ENCODE results near the gene VEZT.

The VEZT gene

DNA sequence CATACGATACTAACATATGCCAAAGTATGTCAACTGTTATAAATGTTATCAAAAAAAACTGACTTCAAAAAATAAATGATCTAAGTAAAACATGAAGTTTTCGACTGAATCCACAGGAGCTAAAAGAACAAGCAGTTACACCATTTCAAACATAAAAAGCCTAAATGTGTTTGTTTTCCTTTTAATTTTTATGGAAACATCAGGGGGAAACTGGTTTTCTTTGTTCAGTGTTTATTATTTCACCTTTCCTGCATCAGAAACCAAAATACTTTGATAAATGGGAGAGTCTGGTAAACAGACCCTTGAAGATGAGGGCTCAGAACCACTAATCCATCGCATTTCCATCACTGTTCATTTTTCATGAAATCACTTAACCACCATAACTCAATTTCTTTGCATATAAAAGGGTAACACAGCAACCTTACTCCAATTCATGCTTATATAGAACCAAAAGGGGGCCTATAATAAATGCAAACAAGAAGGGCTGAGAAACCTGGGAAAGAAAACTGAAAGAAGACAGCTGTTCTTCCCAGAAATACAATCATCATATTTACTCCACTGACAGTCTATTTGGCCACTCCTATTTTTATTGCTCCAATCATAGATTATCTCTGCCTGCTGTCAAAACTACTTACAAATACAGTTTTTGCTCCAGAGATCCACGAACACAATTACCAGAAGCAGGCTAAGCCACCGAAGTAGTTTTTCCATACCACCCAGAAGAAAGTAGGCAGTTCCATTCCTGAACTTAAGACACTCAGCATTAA lies 17.3 kb upstream of the VEZT start:
- FAIRE-seq = no peak

DNA sequence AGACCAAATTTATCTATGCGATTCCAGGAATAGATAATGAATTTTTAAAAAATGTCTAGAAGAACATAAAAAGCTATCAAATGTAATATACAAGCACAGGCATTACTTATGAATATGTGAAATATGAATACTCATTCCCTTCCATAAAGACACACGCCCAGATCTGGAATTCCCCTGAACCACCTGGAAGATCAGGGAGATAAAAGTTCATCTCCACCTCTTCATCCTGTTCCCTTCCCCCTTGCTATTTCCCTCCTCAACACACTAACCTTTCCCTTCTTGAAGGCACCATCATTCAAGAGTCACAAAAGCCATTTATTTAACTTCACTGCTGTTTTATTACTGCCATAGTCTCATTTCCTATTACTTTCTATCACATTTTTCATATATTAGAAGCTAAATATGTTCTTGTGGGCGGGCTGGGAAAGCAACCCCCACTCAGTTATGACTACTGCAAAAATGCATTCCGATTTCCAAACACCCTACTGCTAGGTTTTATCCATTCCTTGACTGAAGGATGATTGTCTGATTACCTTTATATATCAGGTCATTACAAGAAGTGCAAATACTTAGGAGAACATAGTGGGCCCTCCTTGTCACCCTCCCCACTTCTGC lies 16.4 kb upstream of the VEZT start:
- no peak for FAIRE-seq

DNA sequence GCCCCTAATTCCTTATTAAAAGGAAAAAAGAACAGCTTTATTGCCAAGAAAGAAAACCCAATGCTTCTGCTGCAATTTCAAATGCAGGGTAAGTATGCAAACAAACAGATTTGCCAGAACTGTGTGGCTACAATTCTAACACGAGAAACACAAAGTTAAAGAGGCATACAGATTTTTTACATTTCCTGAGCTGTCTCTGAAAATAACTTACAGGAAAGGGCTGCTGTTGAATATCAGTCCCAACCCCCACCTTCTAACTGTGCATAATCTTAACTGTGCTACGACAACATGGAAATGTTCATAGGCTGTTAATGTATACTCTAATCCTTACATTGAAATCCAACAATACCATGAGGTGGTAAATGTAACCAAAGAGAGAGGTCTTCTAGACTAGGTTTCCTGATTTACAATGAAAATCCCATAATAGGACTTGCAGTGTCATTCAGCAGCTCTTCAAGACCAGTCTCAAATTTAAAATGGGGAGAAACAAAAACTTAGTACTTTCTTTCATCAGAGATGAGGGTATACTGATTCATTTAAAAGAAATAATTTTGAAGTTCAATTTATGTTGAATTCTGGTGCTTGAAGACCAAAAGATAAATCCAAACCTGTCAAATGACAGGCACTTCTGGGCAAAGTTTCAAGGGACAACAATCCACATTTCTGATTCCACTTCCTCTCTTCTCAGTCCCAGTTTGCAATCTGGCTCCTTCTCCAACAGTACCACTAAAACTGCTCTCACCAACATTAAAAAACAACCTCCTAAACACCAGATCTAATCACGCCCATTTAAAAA lies 14.7 kb upstream of the VEZT start:
- no peak for FAIRE-seq

DNA sequence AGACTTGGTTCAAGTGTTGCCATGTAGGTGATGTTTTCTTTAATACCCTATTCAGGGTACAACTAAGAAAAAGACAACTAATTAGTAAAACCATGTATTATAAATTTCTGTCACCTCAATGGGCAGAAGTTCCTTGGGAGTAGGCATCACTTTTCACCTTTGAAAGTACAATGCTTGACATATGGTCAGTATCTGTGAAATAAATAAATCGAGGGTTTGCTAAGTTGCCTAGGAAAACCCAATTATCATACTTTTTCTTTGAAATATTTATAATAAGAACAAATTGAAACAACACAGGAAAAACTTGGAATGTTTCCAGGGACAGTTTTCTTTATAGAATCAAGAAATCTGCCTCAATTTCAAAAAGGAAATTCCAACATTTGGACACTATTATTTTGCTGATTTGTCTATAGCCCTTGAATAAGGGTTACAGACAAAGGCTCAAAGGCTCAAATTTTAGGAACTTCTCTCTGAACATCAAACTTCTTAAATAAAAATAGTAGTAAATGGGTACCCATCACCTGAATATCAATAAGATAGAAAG lies 14.0 kb upstream of the VEZT start:
- FAIRE-seq = no peak

DNA sequence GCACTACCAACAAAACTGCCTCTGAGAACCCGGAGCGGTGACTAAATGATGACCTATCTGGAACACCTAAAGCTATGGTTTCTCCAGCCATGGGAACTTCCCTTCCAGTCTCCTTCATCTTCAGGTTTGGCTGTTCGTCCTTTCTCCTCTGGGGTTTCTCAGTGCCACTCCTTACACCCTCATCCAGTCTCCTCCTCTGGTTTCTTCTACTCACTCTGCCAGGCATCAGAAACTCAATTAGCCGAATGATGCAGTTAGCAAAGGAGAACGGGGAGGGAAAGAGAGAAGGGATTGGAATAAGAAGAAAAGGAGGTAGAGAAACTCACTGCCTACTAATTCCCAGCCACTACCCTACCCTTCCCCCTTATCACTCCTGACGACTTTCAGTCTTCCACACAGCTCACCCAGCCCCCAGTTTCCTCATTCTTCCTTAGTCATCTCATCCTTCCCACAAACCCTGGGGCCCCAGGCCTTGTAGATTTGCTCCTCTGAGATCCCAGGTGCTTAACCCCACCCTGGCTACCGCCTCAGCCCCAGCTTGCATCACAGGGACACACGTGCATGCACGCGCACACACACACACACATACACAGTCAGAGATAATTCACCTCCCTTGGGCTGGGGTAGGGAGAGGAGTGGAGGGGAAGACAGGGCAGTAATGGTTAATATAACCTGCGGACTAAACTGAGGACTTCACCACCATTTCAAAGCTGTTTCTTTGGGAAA lies 13.3 kb upstream of the VEZT start:
- FAIRE-seq = no peak

DNA sequence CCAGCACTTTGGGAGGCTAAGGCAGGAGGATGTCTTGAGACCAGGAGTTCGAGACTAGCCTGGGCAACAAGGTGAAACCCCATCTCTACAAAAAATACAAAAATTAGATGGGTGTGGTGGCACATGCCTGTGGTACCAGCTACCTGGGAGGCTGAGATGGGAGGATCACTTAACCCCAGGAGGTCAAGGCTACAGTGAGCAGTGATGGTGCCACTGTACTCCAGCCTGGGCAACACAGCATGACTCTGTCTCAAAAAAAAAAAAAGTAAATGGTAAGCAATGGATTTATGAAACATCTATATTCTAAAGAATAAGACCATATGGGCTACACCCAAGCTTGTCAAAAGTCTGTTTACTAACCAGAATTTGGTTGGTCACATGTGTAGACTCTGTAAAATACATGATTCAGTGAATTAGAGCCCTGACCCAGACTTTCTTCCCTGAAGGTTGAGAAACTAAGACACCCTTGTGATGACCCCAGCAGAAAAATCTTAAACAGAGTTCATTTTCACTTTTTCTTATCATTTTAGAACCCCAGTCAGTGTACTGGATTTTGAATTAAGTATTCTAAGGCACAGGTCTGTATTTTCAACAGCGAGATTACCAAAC lies 12.5 kb upstream of the VEZT start:
- FAIRE-seq = no peak

DNA sequence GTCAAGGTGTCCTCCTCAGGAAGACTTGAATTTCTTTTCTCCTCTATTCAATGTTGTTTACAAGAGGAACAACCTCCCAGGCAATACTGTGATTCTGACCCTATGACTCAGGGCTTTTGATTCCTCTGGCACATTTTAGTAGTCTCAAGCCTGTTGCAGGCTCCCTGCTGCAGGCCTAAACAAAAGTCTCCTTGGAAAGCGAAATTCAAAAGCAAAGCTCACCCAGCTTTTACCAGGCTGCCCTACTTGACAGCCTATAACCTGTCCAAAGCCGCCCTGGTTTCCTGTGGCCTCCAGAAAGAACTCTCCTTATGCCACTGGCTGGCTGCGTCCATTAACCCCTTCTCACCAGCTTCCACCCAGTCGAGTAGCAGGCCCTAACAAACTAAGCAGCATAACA lies 11.9 kb upstream of the VEZT start:
- FAIRE-seq = no peak

DNA sequence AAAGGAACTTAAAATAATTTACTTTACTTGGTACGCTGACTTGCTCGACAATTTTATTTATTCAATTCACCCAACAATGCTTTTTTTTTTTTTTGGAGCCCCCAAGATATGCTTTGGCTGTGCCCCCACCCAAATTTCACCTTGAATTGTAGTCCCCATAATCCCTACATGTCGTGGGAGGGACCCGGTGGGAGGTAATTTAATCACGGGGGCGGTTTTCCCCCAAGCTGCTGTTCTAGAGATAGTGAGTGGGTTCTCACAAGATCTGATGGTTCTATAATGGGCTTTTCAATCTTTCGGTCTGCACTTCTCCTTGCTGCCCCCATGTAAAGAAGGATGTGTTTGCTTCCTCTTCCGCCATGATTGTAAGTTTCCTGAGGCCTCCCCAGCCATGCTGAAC lies 10.7 kb upstream of the VEZT start:
- FAIRE-seq = no peak

DNA sequence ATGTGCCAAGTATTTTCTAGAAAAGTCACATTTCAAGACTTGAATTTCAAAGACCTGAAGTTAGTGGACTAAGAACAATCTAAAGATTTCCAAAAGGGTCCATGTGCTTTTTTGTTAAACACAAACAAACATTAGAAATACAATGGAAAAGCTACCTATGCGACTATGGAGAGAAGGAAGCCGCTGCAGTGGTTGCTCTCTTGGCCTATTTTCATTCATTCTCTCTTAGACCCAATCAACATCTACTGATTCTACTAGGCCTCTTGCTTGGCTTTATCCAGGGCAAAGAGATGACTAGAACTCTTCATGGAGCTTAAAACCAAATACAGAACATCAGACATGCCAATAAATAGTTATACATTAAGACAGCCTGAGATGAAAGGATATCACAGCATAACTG lies 10.2 kb upstream of the VEZT start:
- FAIRE-seq = no peak

DNA sequence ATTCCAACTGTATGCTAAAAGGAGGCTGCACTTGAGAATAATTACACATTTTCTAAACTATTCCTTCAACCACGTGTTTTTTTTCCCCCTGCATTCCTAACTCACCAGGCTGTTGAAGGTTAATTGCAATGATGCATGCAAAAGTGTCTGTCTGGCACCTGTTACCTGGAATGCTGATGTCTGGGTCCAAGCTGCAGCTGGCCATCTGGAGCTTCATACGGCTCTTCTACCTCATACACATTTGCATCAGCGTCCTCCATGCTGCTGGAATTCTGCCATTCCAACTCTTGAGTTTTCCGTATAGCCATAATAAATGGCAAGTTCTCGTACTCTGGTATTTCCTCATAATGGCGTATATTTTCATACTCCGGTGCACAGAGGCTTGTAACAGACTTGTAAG lies 8.9 kb upstream of the VEZT start:
- FAIRE-seq = no peak

DNA sequence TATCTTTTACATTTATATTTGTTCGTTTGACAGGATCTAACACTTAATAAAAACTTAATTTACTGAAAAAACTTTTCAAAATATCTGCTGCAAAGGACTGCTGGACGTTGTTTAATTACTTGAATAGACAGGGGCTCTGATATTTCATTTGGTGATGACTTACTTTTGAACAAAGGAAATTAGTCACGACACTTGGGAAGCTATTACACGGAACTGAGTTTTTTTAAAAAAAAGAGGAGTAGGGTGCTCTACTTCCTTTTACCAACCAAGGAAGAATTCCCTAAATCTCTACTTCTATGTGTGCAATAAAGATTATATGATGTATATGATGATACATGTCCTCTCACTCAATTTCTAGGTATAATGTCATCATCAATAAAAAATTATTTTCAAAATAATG lies 5.0 kb upstream of the VEZT start:
- no peak for FAIRE-seq

DNA sequence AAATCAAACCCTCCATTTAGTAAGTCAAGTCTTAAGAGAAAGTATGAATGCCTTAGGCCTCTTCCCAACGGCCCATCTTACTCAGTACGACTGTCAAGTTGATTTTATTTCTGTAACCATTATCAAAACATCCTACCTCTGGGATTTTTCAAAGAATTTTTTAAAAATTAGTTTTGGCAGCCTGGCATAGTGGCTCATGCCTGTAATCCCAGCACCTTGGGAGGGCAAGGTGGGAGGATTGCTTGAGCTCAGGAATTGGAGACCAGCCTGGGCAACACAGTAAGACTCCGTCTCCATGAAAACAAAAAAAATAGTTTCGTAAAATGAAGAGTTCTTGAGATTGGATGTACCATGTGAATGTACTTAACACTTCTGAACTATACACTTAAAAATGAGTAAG lies 4.5 kb upstream of the VEZT start:
- FAIRE-seq = no peak

DNA sequence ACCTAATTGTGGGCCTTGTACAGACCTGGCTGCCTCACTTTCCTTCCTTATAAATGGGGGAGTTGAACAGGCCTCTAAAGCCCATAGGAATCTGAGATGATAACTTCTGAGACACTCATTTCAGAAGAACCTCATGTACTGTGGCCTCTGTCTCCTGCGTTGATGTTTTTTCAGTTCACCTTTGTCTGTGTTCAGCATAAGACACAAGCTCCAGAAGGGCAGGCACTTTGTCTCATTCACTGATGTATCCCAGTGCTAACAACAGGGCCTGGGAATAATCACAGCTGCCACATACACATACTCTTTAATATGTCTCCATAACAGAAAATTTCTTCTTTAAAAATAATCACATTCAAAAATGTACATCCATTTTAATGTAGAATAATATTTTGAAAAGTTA lies 3.7 kb upstream of the VEZT start:
- no peak for FAIRE-seq

DNA sequence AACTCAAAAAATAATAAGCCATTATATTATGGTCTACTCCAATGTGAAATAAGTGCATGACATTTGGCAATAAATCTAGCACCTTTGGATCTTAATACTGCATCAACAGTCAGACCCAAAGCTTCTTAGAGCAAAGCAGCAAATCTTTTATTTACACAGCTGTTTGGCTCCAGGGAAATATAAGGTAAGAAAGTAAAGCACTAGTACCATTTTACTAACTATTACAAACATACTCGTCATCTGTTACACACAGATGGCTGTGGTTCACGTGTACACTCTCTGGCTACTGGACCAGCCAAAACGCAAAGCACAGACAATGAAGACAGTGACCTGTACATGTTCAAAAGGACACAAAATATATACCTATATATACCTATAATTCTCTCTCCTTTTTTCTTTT lies 3.1 kb upstream of the VEZT start:
- FAIRE-seq = no peak

DNA sequence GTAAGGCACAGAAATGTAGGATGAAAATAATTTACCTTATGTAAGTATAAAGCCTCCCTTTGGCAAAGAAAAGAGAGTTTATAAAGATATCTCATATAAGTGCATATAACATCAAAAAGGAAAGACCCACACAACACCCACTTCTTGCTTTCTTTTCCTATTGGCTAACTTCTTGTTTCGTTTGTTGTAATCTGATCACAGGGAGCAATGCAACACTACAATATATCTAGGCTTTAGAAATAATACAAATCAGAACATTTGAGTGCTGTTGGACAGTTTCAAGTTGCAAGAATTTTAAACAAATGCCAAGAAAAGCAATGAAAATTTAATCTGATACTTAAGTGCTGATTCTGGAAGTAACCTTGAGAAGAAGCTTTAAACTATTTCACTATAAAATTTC lies 1.7 kb upstream of the VEZT start:
- FAIRE-seq = no peak

DNA sequence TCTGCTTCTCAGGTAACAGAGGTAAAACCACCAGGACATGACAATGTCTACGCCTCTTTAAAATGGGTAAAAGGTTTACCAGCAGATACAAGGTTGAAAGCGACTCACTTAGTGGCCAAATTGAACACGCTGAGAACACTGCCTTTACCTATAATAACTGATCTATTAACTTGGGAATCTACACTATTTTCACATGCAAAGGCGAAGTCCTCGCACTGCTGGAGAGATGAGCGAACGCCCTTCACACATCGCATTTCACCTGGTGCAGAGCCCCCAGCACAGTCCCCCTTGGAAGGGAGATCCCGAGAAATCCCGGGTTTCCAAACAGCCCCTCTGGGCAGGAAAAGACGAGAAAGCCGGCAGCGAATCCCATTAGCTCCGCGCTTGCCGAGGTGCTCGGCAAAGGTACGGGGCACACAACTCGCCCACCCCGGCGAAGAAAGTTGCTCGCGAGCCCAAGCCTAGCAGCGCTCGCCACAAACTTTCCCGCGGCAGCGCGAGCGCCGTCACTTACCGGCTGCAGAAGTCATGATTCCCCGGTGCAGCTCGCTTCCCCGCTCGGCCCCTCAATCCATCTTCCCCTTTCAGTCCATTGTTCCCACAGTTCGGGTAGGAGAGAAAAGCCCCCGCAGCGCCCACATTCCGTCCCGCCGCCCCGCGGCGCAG lies 763 bp upstream of the VEZT start:
- no peak for FAIRE-seq

DNA sequence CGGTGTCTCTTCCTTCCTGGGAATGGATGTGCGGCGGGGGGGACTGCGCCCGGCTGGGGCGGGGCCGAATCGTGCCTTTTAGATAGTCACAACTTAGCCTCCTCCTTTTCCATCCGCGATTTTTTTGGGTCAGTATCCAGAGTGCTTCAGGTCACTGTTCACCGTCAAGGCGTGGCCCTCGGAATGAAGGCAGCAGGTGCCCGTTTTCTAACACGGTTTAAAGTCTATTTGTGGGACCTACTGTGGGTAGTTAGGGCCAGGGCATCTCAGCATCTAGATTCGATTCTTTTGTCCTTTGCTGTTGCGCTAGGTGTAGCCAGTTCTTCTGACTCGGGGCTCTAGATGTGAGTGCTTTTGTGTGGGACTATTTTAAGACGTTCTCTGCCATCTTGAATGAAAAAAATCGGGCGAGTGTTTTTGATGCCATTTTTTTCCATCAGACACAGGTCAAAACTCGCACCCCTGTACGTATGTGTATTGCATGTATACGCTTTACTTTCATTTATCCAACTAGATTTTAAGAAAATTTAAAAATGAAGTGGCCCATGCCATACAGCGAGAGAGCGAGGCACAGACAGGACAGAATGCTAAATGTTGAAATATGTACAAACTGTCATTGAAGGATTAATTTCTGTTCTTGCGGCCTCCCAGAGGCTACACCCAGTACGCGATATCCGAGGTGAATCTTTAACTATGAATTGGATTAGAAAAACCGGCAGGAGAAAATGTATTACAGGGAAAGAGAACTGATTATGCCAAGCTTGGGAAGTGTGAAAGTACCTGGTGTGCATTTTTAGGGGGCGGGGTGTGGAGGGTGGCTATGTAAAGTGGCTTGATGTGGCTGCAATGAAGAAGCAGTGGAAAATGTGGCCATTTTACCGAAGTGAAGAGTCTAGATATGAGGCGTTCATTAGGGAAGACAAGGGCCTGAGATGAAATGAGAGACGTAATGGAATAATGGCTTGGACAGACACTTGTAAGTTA lies 835 bp downstream of the VEZT start:
- no peak for FAIRE-seq

DNA sequence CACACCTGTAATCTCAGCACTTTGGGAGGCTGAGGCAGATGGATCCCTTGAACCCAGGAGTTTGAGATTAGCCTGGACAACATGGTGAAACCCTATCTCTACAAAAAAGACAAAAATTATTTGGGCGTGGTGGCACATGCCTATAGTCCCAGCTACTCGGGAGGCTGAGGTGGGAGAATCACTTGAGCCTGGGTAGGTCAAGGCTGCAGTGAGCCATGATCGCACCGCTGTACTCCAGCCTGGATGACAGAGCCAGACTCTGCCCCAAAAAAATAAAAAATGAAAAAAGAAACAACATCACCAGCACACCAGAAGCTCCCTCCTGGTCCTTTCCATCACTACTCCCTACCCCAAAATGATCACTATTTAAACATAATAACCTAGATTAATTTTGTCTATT lies 2.6 kb downstream of the VEZT start:
- FAIRE-seq = no peak

DNA sequence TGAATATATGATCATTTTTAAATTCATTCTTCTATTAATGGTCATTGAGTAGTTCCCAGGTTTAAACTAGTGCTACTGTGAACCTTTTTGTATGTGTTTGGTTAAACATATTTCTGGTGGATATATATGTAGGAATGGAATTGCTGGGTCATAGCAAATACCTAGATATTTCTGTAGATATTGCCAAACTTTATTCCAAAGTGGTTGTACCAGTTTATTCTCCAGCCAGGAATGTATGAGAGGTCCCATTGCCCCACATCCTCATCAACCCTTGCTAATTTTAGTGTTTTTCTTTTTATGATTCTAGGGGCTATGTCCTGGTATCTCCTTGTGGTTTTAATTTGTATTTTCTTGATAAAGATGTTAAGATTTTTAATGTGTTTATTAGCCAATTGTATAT lies 3.1 kb downstream of the VEZT start:
- no peak for FAIRE-seq

Data from colon (tissue), 2 donors.